Left ventricle myocardium superior (tissue), 1 donor: ENCODE results near the gene MDK. TPM values are rescaled to one million over a fixed set of nuclear protein-coding genes. Genes with fewer than 3 reads are reported as not detected.

Source experiments
- ATAC-seq: fragments of 200-7000 bp; cut with Tn5 transposase; one replicate; pipeline ENCODE4 v1.9.1; 2020; ENCODE audit warnings: mild to moderate bottlenecking, moderate library complexity
- DNase-seq: peaks from one replicate; pipeline ENCODE4 v3.0.0-alpha.2; 2020
- intact Hi-C: fragments of 100-400 bp; cut with micrococcal nuclease; formaldehyde crosslinking; loops from one replicate; pipeline ENCODE4 v1.11.0; 2022
- microRNA-seq: library from miRNA; unstranded; fragments of <30 nt; microRNA quantifications from one replicate; pipeline ENCODE4 v1.2.0, GENCODE V29; 2020; ENCODE audit warnings: borderline number of aligned reads
- total RNA-seq: library from RNA; stranded (reverse); fragmentation: NEBNext Ultra II Directional; extraction: Animal tissue kit (Norgen Biotek cat#: 25700); gene quantifications from one replicate; pipeline ENCODE4 v1.2.1, GENCODE V29; 2021
- donor health status: DM: no; HTN: yes; CAD: no; lungs with severe emphysema.

The MDK gene
- total RNA-seq, 1 donor from 2014 or later, result 5.7 TPM

- ATAC-seq (no peak), DNase-seq (no peak)
- intact Hi-C loops, result no loop called here
Measured at GRCh38 chr11:46420513-46420912, 39.0 kb downstream of the MDK start.

- DNase-seq (no peak), ATAC-seq (peak; percentile 63)
- intact Hi-C loops, result no loop called here
Measured at GRCh38 chr11:46421257-46421880, 39.9 kb downstream of the MDK start.

DNA sequence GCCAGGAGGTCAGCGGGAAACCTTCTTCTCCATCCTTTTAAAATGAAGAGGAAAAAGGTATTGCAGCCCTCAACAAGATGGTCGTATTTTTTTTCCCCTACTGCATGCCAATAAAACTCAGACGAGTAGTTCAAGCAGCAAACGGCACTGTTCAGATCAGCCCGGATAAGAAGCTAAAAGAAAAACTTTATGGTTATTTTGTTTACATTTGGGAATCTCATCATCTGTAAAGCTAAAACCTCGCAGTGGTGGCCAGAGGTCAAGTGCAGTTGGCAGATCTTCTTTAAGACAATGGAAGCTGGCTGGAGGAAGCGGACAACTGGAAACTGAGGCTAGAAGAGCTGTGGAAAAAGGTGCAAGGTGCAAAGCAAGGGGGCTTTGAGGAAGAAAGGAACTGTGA lies 41.1 kb downstream of the MDK start:
- ATAC-seq (no peak), DNase-seq (no peak)
- intact Hi-C loops, result no loop called here

DNA sequence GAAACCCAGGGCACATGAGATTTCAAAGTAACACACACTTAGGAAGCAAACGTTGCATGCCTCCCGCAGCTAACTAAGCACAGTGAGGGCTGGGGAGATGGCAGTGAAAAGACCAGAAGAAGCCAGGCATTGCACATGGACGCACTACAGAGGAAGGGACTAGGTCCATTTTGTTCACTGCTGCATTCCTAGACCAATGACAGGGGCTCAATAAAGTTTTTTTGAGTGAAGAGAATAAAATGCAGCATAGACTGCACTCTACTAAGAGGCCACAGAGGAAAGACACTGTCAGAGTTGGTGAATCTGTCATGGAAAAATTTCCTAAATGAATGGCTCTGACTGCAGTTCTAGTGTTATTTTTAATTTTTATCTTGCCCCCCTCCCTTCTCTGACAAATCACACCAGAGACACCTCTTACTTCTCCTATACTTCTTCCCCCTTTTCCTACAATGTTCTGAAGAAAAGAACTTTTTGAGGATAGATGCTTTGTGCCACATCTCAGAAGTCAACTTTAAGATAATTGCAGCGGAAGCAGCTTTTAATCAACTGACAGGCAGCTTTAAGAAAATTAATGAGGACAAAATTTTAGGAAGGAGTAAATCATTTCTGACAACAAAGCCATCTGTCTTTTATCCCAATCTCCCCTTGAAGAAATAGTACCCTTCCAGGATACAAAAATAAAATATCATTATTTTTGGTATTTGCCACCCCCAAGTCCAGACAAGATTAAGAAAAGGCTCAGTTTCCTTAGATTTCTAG lies 44.9 kb downstream of the MDK start:
- intact Hi-C loops, result no loop called here
- ATAC-seq, result no peak

GRCh38 chr11:46427364-46427763 lies 45.9 kb downstream of the MDK start:
- no peak for ATAC-seq
- intact Hi-C loops, result no loop called here
- no peak for DNase-seq

More for the DNA sequence above, 44.9 kb downstream of the MDK start:
- DNase-seq, result no peak

DNA sequence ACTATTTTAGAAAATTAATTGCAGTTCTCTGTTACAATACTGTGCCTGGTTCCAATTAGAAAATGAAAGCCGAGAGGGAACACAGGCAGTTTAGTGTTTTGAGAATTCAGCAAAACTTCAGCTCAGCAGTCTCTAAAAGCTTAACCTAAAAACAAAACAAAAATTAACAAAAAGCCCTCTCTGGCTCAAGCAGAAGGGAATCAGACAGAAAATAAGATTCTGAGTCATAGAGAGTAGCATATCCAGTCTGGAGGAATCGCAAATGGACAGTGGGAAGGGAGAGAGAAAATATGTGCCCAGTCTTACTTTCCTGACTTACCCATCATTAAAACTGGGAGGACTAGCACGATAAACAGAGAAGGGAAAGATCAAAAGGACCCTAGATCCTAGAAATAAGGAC lies 48.2 kb downstream of the MDK start:
- intact Hi-C loops, result no loop called here
- no peak for ATAC-seq
- no peak for DNase-seq

DNA sequence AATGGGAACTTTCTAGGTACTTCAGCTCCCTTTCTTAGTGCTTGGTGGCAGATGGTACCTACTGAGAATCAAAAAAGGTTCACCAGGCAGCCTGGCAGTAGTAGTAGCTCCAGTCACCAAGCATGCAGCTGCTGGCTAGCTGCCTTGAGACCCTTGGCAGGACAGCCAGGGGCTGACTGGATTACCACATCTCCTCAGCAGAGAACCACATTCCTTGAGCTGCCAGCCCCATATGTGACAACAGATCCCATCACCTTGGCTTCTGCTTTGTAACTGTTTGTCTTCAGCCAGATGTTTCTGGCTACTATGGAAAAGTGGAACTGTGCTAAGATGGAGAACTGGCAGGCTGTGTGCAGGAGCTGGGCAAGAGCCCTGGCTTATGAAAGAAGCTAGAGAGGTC lies 49.7 kb downstream of the MDK start:
- DNase-seq, result no peak
- intact Hi-C loops, result no loop called here
- ATAC-seq, result peak; percentile 41

Small RNA genes lying within 50 kb of the gene (microRNA-seq; reads per million reads assigned to microRNA genes)
- gene MIR4688, result not detected

Other genes starting within 250 kb of the MDK start
- 56.0 TPM for gene CREB3L1, start 104.0 kb upstream of the MDK start, total RNA-seq
- 71.7 TPM for gene DGKZ, start 34.2 kb upstream of the MDK start, total RNA-seq
- not detected for gene CHRM4, start 10.1 kb downstream of the MDK start, total RNA-seq
- 14.7 TPM for gene AMBRA1, start 212.4 kb downstream of the MDK start, total RNA-seq
- 3.1 TPM for gene HARBI1, start 235.6 kb downstream of the MDK start, total RNA-seq
- 34.4 TPM for gene ATG13, start 235.9 kb downstream of the MDK start, total RNA-seq